Hepatocyte (in vitro differentiated cells): ENCODE data around the gene KANK3.

Experiments used
- CTCF ChIP-seq: fragments of 200-600 bp; sonication (generic); IDR thresholded peaks from 2 replicates; pipeline ENCODE4 v1.5.1; 2016; ENCODE audit warnings: antibody characterized with exemption, mild to moderate bottlenecking; ENCODE audit not compliant: poor library complexity
- EZH2 ChIP-seq: fragments of 200-600 bp; sonication (generic); IDR thresholded peaks from 2 replicates; pipeline ENCODE4 v1.6.1; 2016; ENCODE audit warnings: antibody characterized with exemption, mild to moderate bottlenecking, borderline replicate concordance

GRCh38 chr19:8352134-8352827 is 9.2 kb upstream of the KANK3 start:
- TF ChIP-seq CTCF (no peak), EZH2 (no peak)
